Spleen (tissue), 11 donors: ENCODE data around the gene MRTFB. TPM values are rescaled to one million over a fixed set of nuclear protein-coding genes. Genes with fewer than 3 reads are reported as not detected.

ENCODE experiments used
- DNase-seq: peaks from one replicate; pipeline ENCODE4 v3.0.0-alpha.2; 2020
- H3K27ac ChIP-seq, 8 donors: fragments of 200-600 bp; sonication (generic) in 7 of 8; 1 replicate in 4 of 8; 2 replicates in 4 of 8; pipeline versions ENCODE4 v1.5.0 to v1.8.0; 2016 to 2021; ENCODE audit warnings: inconsistent platforms in 4 of 8, mild to moderate bottlenecking in 4 of 8, moderate library complexity in 1 of 8
- H3K27me3 ChIP-seq, 7 donors: fragments of 200-600 bp; sonication (generic) in 6 of 7; replicated peaks in 1 of 7; 1 replicate in 4 of 7; 2 replicates in 3 of 7; pipeline versions ENCODE4 v1.5.0 to v1.8.0; 2016 to 2021; ENCODE audit warnings: inconsistent platforms in 3 of 7, mild to moderate bottlenecking in 1 of 7
- H3K36me3 ChIP-seq, 6 donors: fragments of 200-600 bp; sonication (generic) in 5 of 6; 1 replicate in 4 of 6; 2 replicates in 2 of 6; pipeline versions ENCODE4 v1.5.0 to v1.8.0; 2016 to 2021; ENCODE audit warnings: inconsistent platforms in 2 of 6
- H3K4me1 ChIP-seq, 6 donors: fragments of 200-600 bp; sonication (generic) in 5 of 6; 1 replicate in 3 of 6; 2 replicates in 3 of 6; pipeline versions ENCODE4 v1.5.0 to v1.8.0; 2016 to 2021; ENCODE audit warnings: inconsistent platforms in 3 of 6
- H3K4me3 ChIP-seq, 8 donors: fragments of 200-600 bp; sonication (generic) in 7 of 8; 1 replicate in 4 of 8; 2 replicates in 4 of 8; pipeline versions ENCODE4 v1.5.0 to v1.8.0; 2016 to 2021; ENCODE audit warnings: inconsistent platforms in 4 of 8, mild to moderate bottlenecking in 4 of 8, moderate library complexity in 2 of 8
- H3K9me3 ChIP-seq, 8 donors: fragments of 200-600 bp; sonication (generic) in 7 of 8; 1 replicate in 4 of 8; 2 replicates in 4 of 8; pipeline versions ENCODE4 v1.5.0 to v1.8.0; 2016 to 2021; ENCODE audit warnings: inconsistent platforms in 4 of 8
- CTCF ChIP-seq, 11 experiments: fragments of 200-600 bp in 7 of 11; fragments of 450-650 bp in 4 of 11; sonication (generic) in 4 of 11; IDR thresholded peaks in 8 of 11; conservative IDR thresholded peaks in 3 of 11; 1 replicate in 7 of 11; 2 replicates in 4 of 11; pipeline versions ENCODE4 v1.4.0 to v1.8.0; 2016 to 2021; ENCODE audit warnings: antibody characterized with exemption in 11 of 11, inconsistent platforms in 4 of 11, mild to moderate bottlenecking in 1 of 11
- POLR2A ChIP-seq, 3 donors: fragments of 450-650 bp; IDR thresholded peaks; one replicate each; pipeline ENCODE4 v1.5.1; 2017; ENCODE audit warnings: antibody characterized with exemption in 3 of 3, mild to moderate bottlenecking in 1 of 3
- POLR2AphosphoS5 ChIP-seq, 3 donors: sonication (generic); formaldehyde crosslinking; IDR thresholded peaks; one replicate each; pipeline ENCODE4 v1.5.1; 2017; ENCODE audit warnings: antibody characterized with exemption in 3 of 3
- WGBS, 5 donors: extraction: QIAGEN DNeasy Blood & Tissue Kit in 3 of 5; methylation state at CpG; one replicate each; pipeline versions ENCODE4 v1.1.5 to v1.1.7; 2013 to 2018; 5-methylcytosine and 5-hydroxymethylcytosine counted together
- intact Hi-C: fragments of 100-400 bp; cut with DNase I; formaldehyde crosslinking; loops from one replicate; pipeline ENCODE4 v1.15.0; 2023; ENCODE audit warnings: low total_unique reads
- polyA plus RNA-seq, 3 donors: library from polyadenylated mRNA; stranded (reverse); fragments of 200-250 nt; gene quantifications; one replicate each; pipeline ENCODE4 v1.2.1, GENCODE V29; 2013
- total RNA-seq, 7 donors: library from RNA; depleted of rRNA in 3 of 7; stranded (reverse); fragments of >200 nt in 3 of 7; fragmentation: NEBNext Ultra II Directional in 4 of 7; extraction: Animal tissue kit (Norgen Biotek cat#: 25700) in 4 of 7; gene quantifications; one replicate each; pipeline versions ENCODE4 v1.1.0 to v1.2.1, GENCODE V29; 2016 to 2021
- donor health status: healthy with polysubstance abuse.
- donor health status: DM: no; HTN: no; CAD: no; lungs with moderate emphysema.
- donor health status: DM: no; HTN: no; CAD: no.
- donor health status: Bipolar disorder and iron deficiency.
- donor health status: healthy.
- donor health status: DM: no; HTN: no; CAD: no.
- donor health status: DM: yes; HTN: yes; CAD: no.

Gene MRTFB
- total and polyA plus RNA-seq, 10 donors: 2.3 to 39.3 (median 29.9) TPM

GRCh38 chr16:14238756-14239155 lies 167.6 kb downstream of the MRTFB start:
- Histone ChIP-seq H3K4me1 (no peaks in the 10 kb centered on the region), H3K9me3 (no peaks in the 10 kb centered on the region), H3K4me3 (no peak overlapping the region), H3K27ac (no peak overlapping the region), H3K27me3 (no peaks in the 10 kb centered on the region), H3K36me3 (peaks cover 0 to 93% (median 28%) of the 10 kb centered on the region in 6 donors)
- DNase-seq: no peak
- WGBS, 5 donors: 94 to 96% (median 96%) methylated on average over 5 of the region's 5 CpGs
- no peak for TF ChIP-seq POLR2AphosphoS5 (IDR thresholded peaks at IDR 0.05)
- TF ChIP-seq POLR2A (IDR thresholded peaks at IDR 0.05): no peak
- no peak for TF ChIP-seq CTCF (IDR thresholded peaks at IDR 0.05 in 8 of 11, conservative IDR thresholded peaks at IDR 0.05 in 3 of 11)
- intact Hi-C loops: no loop called here

- DNase-seq: no peak
- 91 to 94% (median 93%) methylated on average over 6 of the region's 6 CpGs for WGBS, 5 donors
- intact Hi-C loops: loop anchor here (10.0 kb wide), 1 partner anchor 315 kb away; the partner anchor contains the start of gene ERCC4
Measured at GRCh38 chr16:14239791-14240190, 168.7 kb downstream of the MRTFB start.

GRCh38 chr16:14240219-14240843 lies 169.2 kb downstream of the MRTFB start:
- Histone ChIP-seq H3K36me3 (peaks cover 0 to 90% (median 15%) of the 10 kb centered on the region in 6 donors), H3K4me1 (no peaks in the 10 kb centered on the region), H3K4me3 (no peak overlapping the region), H3K9me3 (no peaks in the 10 kb centered on the region), H3K27me3 (no peaks in the 10 kb centered on the region), H3K27ac (no peak overlapping the region)
- TF ChIP-seq POLR2AphosphoS5 (IDR thresholded peaks at IDR 0.05) (no peak), CTCF (IDR thresholded peaks at IDR 0.05 in 8 of 11, conservative IDR thresholded peaks at IDR 0.05 in 3 of 11) (no peak), POLR2A (IDR thresholded peaks at IDR 0.05) (no peak)
- 61 to 80% (median 70%) methylated on average over 10 of the region's 10 CpGs for WGBS, 5 donors
- no peak for DNase-seq
- intact Hi-C loops: loop anchor here (10.0 kb wide), 1 partner anchor 316 kb away; the partner anchor contains the start of gene ERCC4

More at GRCh38 chr16:14239791-14240190, 168.7 kb downstream of the MRTFB start:
- Histone ChIP-seq H3K9me3 (no peaks in the 10 kb centered on the region), H3K4me3 (no peak overlapping the region), H3K27me3 (no peaks in the 10 kb centered on the region), H3K27ac (no peak overlapping the region), H3K36me3 (peaks cover 0 to 90% (median 19%) of the 10 kb centered on the region in 6 donors), H3K4me1 (no peaks in the 10 kb centered on the region)
- TF ChIP-seq POLR2A (IDR thresholded peaks at IDR 0.05) (no peak), POLR2AphosphoS5 (IDR thresholded peaks at IDR 0.05) (no peak), CTCF (IDR thresholded peaks at IDR 0.05 in 8 of 11, conservative IDR thresholded peaks at IDR 0.05 in 3 of 11) (no peak)

GRCh38 chr16:14240964-14241363 lies 169.8 kb downstream of the MRTFB start:
- H3K9me3 ChIP-seq: no peaks in the 10 kb centered on the region
- TF ChIP-seq POLR2A (IDR thresholded peaks at IDR 0.05): no peak
- no peak for TF ChIP-seq POLR2AphosphoS5 (IDR thresholded peaks at IDR 0.05)
- no peak for TF ChIP-seq CTCF (IDR thresholded peaks at IDR 0.05 in 8 of 11, conservative IDR thresholded peaks at IDR 0.05 in 3 of 11)
- H3K4me1 ChIP-seq: no peaks in the 10 kb centered on the region
- no peak overlapping the region for H3K27ac ChIP-seq
- no peak overlapping the region for H3K4me3 ChIP-seq
- WGBS, 5 donors: 78 to 94% (median 91%) methylated on average over 7 of the region's 7 CpGs
- H3K36me3 ChIP-seq: peaks cover 0 to 90% (median 15%) of the 10 kb centered on the region in 6 donors
- no peaks in the 10 kb centered on the region for H3K27me3 ChIP-seq
- no peak for DNase-seq
- intact Hi-C loops: loop anchor here (10.0 kb wide), 1 partner anchor 316 kb away; the partner anchor contains the start of gene ERCC4
